Superior temporal gyrus (tissue), 1 donor: ENCODE measurements around the gene CTTN.

Source experiments
- DNase-seq: peaks from one replicate; pipeline ENCODE4 v3.0.0-alpha.2; 2016; ENCODE audit errors: extremely low spot score

Gene CTTN

DNA sequence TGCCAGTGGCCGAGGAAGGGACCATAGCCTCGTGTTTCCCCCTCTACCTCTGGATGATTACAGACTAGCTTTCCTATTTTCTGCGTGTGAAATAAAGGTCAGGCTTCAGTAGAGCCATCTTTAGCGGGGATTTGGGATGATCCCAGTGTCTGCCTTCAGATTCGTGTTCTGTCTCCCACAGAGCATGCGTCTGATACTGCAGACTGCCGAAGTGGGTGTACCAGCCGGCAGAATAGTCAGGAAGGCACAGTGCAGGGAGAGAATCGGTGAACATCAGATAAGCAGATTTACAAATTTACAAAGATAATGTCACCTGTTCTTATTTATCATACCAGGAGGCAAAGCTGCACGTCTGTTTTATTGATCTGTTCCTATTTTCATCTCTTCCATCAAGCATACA is 11.1 kb downstream of the CTTN start:
- no peak for DNase-seq

DNA sequence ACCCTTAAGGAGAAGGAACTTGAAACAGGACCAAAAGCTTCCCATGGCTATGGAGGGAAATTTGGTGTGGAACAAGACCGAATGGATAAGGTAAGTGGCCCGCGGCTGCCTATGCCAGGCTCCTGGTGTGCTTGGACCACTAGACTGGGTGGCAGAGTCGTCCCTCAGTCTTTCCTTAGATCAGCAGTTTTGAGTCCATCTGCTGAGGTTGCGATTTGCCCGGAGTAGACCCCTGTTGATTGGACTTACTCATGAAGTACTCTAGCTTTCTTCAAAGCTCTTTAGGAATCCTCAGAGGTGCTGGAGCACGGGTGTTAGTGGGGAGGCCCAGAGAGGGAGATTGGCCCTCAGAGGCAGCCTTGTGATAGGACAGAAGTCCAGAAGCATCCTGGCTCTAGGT is 11.5 kb downstream of the CTTN start:
- DNase-seq = no peak

DNA sequence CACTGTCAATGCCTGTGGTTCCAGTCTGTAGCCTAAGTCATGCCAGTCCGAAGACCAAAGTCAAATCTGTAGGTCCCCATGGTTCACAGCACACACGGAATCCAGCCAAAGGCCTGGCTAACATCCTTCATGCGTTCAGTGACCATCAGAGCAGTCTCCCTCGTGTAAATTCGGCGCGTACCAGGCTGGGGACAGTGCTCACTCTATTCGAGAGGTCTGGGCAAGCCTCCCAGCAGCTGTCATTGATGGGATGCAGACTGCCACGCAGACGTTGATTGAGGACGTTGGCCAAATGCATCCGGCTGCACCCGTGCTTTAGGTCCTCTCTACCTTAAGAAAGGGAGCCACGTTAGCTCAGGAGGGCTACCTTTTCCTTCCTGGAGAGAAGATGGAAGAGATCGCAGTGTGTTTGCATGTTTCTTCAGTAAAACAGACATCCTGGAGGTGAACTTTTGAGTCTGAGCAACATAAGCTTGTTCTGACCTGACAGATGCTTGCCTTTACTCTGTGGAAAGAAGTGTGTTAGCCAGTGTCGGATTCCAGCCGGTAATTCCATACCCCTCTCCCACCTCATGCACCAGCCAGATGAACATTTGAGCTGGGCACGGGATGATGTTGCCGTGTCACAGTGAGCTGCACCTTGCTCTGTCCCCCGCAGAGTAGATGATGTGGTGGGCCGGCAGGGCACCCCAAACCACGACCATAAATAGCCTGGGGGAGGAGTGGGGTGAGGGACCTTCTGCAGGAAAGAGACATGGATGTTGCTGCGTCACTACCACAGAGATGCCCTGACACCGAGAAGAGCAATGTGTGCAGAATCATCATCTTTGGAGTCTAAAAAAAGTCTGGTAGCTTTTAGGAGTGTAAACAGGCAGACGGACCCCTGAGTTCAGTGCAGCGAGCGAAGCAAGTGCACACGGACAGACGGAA is 12.2 kb downstream of the CTTN start:
- DNase-seq = no peak

DNA sequence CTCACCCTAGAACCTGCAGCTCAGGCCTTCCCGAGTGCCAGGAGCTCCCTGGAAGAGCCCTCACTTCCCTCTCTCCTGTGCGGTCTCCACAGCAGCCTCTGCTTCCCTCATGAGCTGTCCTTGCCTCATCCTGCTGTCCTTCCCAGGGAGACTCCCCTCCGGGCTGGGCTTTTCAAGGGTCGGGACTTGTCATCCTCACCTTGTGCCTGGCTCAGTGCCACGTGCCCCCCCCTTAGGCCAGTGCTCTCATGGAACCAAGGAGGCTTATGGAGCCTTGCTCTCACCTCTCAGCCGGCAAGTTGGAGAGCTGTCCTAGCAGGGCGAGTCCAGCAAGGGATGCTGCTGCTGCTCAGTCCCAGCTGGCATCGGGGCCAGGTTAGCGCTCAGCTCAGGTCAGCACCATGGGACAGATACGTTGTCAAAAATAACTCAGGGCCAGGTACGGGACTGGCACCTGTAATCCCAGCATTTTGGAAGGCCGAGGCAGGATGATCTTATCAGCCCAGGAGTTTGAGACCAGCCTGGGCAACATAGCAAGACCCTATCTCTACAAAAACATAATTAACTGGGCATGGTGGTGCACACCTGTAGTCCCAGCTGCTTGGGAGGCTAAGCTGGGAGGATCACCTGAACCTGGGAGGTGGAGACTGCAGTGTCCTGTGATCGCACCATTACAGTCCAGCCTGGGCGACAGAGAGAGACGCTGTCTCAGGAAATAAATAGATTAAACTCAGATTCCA is 13.6 kb downstream of the CTTN start:
- no peak for DNase-seq

DNA sequence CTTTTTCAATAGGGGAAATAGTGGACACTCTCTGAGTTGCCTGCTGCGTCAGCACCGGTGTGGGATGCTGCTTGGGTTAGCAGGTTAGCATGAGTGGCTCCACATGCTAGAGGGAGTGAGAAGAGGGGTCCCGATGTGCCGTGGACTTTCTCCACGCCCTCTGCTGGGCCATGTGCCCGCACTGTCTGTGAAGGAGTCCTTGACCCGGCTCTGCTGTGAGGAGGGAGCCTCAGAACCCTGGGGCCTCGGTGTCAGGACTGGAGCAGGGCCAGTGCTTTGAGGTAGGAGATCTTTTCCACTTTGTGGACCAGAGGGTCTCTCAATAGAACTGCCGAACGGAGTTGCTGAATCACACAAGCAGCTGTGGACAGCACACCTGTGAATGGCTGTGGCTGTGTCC is 14.8 kb downstream of the CTTN start:
- DNase-seq = no peak

DNA sequence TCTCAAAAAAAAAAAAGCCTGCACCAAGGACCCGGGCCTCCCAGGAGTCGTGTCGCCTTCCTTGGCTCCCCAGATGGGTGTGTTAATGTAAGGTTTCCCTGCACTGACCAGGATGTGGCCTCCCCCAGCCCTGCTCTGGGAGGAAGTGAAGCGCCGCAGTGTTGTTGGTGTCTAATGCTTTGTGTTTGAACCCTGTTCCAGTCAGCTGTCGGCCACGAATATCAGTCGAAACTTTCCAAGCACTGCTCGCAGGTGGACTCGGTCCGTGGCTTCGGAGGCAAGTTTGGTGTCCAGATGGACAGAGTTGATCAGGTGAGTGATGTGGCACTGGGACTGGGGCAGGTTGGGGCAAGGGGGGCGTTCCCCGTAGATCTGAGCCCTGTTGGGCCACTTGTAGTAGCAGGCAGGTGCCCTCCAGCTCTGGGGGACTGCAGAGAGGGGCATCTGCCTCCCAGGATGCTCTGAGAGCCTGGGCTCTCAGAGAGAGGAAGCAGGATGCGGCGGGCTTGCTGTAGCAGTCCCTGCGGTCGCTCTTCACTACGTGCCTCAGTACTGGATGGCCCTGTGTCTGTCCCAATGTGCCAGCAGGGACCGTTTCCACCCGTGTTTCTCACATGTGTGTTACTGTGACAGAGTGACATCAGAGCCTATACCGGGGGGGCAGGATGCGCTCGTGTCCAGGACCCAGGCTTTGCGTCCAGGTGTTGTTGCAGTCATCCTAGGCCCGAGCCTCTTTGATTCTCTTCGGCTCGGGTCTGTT is 16.2 kb downstream of the CTTN start:
- no peak for DNase-seq

DNA sequence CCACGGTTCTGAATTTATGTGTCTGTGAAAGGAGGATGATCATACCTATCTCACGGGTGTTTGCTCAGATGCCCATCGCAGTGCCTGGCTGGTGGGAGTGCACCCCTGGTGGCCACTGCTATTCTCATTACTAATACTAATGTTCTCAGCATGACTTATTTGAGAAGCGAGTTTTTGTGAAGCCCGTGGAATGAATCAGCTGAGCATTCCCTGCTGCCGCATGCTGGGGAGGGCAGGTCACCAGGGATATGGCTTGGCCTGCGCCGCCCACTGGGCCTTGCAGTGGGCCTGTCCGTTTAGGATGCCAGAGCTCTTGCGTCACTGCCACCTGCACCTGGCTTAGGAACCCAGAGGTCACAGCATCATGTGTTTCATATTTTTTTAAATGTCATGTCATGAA is 16.9 kb downstream of the CTTN start:
- DNase-seq = no peak

DNA sequence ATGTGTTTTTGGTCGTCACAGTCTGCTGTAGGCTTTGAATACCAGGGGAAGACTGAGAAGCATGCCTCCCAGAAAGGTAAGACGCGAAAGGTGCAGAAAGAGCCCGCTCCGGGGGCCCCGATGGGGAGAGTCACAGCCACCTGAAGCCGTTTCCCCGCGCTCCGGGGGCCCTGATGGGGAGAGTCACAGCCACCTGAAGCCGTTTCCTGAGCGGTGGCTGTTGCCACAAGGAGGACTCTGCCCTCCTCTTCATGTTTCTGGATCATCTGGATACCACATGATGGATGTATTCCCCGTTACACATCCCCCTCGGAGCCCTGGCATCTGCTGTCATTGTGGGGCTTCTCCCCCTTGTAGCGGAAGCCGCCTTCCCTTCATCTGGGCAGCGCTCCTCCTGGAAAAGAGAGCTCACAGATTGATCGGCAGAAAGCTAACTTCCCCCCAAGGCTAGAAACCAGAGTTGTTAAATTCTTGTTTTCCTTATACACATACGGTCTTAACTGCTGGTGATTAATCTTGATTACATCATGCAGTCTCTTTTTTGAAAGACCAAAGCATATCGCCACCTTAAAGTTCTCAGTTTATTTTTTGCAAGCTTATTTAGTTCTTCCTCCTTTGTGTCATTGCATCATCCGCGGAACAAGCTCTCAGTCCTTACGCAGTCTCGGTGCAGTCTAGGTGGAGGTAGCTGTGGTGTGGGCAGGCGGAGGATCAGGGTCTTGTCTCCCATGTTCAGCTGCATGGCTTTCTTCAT is 17.5 kb downstream of the CTTN start:
- no peak for DNase-seq

DNA sequence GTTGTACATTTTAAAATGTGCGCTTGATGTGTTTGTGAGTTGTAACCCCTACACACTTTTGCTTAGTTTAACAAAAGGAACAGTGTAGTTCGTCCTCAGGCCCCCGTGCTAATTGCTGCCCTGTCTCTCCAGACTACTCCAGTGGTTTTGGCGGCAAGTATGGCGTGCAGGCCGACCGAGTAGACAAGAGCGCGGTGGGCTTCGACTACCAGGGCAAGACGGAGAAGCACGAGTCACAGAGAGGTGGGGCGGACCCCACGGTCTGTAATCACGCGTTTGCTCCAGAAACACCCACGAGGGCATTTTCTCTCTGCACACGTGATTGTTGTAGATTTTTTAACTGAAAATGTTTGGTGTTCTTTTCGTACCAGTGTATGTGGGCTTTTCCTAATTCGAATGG is 18.6 kb downstream of the CTTN start:
- DNase-seq = no peak

DNA sequence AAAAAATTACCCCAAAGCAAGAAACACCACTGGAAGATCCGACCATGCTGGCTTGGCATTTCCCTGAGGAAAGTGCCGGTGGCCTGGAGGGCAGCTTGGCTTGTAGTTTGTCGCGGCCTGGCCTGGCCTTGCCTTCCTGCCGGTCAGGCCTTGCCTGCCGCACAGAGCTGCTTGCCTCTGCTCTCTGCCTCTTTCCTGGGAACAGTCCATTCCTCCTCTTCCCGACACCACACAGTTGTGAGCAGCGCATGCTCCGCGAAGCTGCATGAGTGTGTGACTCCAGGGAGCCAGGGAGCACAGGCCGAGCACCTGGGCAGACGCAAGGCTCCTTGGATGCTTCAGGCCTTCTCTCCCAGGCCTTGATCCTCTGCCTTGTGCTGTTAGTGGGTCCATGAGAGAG is 19.8 kb downstream of the CTTN start:
- DNase-seq = no peak

DNA sequence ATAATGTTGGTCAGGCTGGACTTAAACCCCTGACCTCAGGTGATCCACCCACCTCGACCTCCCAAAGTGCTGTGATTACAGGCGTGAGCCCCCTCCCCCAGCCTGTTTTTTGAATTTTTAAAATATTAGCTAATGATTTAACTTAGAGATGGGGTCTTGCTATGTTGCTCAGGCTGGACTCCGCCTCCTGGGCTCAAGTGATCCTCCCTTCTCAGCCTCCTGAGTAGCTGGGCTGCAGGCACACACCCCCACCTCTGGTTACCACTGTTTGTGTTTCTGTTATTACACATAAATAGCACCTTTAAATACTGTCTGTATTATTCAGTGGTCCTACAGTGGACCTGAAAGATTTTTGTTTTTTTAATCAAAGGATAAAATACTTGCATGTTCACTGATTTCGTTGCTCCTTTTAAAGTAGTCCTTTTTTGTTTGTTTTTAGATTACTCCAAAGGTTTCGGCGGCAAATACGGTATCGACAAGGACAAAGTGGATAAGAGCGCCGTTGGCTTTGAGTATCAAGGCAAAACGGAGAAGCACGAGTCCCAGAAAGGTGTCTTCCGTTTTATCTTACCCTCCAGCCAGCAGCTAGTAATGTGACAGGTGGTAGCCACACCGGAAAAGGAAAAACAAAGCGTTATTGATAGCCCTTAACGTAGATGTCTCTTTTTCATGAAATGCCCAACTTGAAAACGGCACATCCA is 21.1 kb downstream of the CTTN start:
- no peak for DNase-seq

DNA sequence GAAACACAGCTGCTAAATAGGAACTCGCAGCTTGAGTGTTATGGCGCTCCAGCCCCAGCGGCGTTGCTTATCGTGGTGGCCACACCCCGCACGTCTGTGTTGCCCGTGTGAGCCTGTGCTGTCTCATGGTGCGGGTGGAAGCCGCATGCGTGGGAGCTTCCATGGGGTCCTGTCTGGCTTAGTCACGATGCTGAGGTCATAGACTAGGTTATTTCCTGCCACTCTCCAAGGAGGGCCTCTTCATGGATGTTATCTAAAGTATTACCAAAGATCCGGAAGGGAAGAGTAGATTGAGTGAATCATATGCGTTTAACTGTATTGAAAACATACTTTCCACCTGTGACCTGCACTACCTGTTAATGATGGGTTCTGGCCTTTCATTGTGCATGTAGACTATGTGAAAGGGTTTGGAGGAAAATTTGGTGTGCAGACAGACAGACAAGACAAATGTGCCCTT is 21.7 kb downstream of the CTTN start:
- DNase-seq = no peak

DNA sequence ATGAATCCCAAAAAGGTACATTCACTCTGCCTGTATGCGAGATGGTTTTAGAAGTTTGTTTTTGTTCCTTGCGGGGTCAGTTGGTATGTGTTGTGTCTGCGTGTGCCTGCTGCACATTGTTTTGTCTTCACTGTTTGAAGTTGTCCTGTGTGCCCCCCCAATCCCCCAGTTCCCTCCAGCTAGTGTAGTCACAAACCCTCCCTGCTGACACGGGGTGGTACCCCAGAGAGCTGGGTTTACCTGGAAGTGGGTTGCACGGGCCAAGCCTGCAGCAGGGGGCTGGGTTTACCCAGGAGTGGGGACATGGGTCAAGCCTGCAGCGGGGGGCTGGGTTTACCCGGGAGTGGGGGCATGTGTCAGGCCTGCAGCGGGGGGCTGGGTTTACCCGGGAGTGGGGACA is 22.2 kb downstream of the CTTN start:
- no peak for DNase-seq

DNA sequence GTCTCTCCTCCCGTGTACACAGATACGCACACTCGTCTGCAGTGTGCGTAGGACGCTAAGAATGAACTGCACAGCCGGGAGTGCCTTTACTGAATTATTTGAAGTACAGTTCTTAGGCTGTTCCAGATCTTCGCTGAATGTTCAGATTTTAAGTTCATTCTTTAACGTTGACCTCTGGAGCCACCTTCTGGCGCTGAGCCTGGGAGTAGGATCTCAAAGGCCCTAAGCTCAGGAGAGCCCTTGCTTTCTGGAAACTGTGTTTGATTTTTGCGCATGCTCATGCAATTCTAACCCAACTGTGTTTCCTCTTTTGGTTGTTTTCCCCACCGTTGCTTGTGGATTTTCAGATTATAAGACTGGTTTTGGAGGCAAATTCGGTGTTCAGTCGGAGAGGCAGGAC is 22.8 kb downstream of the CTTN start:
- DNase-seq = no peak

DNA sequence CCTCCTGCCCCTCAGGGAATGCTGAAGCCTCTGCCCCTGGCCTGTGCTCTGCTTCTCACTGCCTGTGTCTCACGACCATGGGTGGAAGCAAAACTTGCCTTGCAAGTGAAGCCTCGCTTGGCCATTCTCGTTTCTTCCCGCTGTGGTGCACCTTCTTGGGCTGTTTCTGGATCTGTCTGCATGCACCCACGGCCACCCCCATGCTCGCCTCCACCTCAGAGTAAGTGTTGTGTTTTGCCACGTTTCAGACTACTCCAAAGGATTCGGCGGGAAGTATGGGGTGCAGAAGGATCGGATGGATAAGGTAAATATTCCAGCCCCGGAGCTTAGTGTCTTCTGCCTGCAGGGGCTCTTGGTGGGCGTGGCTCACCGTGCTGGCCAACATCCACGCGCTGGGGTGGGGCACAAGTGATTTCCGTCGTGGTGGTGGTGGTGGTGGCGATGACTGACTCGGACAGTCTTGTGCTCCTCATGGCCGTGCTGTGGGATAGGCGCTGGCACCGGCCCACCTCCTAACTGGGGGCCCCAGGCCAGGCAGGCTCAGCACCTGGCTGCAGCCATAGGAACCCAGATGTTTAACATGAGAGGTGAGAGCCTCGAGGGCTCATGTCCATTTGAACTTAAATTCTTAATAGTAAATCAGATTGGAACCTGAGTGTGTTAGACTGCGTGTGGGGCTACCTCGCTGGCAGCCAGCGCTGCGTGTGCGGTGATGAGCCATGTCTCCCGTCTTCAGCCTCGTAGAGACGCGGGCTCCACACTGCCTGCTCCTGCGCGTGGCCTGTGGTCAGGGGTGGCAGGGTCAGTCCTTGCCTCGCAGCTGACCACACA is 24.6 kb downstream of the CTTN start:
- no peak for DNase-seq

DNA sequence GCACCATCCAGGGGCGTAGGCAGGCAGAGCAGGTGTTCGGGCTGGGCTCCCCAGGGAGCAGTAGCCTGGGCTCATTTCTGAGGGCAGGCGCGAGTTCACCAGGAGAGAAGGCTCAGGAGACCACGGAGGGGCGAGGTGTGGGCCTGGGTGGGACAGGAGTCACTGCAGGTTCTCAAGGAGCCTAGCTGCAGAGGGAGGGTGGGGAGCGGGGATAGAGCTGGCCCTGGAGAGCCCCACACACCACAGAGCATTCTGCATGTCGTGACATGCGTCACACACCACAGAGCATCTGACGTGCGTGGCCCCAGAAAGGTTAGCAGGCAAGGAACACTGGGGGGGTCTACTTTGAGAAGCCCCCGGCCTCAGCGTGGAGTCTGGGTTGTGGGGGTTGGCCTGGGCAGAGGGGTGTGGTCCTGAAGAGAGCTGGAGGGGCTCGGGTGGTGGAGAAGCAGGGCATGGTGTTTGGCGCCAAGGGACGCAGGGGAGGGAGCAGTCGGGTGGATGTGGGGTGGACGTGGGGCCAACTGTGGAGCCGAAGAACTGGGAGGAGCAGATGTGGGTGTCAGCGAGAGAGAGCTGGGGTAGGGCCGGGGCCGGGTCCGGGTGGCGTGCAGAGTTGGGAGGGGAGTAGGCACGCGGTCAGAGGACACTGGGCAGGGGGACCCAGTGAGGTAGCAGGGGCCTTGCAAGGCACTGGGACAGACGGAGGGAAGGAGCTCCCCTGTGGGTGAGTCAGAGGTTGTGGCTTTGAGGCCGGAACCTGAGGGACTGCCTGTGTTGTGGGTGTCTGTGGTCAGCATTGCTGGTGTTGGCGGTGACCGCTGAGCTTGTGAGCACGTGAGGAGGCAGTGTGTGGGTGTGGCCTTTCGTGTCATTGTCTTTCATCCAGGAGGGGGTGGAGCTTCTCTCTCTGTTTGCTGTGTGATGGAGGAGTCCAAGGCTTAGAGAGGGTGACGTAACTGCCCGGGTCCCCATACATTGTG is 25.5 kb downstream of the CTTN start:
- no peak for DNase-seq

DNA sequence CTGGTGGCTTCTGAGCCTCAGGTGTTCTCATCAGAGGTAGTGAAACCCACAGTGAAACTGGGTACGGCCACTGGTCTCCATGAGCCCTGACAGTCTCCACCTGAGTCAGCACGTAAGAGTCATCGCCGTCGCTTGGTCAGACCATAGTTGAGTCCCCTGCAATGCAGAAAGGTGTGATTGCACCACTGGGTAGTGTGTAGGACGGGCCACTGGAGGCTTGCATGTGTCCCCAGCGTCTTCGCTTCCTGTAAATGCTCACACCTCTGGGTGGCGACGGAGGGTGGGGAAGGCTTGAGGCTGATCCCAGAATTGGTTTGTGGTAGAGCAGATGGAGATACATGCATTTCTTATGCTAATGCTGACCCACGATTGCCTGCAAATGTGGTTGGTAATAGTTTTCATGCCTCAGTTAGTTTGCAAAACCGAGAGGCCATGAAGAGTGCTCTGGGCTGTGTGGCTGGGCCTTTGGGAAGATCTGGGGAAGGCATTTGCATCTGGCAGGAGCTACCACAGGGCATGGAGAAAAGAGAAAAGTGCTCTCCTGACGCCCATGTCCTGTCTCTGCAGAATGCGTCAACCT is 26.5 kb downstream of the CTTN start:
- no peak for DNase-seq

DNA sequence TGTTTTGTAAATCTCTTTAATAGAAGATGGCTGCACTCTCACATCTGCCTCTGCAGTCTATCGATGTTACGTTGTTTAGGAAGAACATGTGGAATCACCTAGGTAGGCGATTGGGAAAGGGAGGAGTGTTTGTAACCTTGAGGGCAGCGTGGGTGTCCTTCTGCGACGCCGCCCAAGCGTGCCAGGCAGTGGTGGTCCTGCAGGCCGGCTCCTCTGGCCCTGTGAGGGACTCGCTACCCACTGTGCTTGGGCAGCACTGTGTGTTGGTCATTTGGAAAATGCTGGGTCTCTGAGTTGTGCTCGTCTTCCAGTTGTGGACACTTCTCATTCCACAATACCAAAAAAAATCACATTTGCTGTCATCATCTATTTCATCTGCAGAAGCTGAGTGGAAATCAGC is 29.1 kb downstream of the CTTN start:
- DNase-seq = no peak
